LNCaP clone FGC (cell line): ENCODE measurements around the gene MMD2.

Experiments
- DNase-seq: peaks from one replicate; pipeline ENCODE4 v3.0.0-alpha.2; 2011; ENCODE audit warnings: low read depth
- H3K4me3 ChIP-seq: 2 replicates; pipeline ENCODE4 v1.5.1; 2011; ENCODE audit warnings: mild to moderate bottlenecking, low read depth, low read length, control low read depth
- TF ChIP-seq, protein P1 (sequence below): IDR thresholded peaks from 2 replicates; pipeline ENCODE4 v1.5.1; 2012; ENCODE audit warnings: mild to moderate bottlenecking; ENCODE audit not compliant: control insufficient read depth, insufficient read depth; ENCODE audit errors: extremely low read depth

Gene MMD2

DNA sequence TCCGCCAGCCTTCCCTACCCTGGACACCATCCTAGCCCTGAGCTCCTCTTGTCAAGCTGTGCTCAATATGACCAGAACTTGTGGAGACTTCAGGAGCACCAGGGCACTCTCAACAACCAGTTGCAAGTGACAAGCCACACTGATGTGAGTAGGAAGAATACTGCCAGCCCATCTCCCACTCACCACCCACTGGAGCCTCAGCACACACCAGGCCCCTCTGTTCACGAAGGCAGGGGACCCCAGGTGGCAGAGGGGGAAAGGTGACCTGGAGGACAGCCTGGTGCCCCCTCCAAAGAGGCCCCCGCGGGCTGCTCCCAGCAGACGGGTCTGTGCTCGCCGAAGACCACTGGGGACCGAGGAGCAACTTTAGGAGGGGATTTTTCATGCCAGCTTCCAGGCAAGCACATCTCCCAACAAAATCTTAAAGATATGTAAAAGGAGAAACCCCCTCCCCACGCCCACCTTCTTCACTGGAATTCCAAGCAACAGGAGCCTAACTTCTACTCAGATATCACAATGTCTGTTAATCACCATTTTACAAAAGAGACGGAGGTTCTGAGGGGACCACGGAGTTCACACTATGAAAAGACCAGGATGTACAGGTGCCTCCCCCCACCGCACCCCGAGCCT is 1.0 kb downstream of the MMD2 start:
- H3K4me3 ChIP-seq: no peak overlapping the region
- no peak for DNase-seq
- TF ChIP-seq, protein P1, sequence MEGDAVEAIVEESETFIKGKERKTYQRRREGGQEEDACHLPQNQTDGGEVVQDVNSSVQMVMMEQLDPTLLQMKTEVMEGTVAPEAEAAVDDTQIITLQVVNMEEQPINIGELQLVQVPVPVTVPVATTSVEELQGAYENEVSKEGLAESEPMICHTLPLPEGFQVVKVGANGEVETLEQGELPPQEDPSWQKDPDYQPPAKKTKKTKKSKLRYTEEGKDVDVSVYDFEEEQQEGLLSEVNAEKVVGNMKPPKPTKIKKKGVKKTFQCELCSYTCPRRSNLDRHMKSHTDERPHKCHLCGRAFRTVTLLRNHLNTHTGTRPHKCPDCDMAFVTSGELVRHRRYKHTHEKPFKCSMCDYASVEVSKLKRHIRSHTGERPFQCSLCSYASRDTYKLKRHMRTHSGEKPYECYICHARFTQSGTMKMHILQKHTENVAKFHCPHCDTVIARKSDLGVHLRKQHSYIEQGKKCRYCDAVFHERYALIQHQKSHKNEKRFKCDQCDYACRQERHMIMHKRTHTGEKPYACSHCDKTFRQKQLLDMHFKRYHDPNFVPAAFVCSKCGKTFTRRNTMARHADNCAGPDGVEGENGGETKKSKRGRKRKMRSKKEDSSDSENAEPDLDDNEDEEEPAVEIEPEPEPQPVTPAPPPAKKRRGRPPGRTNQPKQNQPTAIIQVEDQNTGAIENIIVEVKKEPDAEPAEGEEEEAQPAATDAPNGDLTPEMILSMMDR: no peak

DNA sequence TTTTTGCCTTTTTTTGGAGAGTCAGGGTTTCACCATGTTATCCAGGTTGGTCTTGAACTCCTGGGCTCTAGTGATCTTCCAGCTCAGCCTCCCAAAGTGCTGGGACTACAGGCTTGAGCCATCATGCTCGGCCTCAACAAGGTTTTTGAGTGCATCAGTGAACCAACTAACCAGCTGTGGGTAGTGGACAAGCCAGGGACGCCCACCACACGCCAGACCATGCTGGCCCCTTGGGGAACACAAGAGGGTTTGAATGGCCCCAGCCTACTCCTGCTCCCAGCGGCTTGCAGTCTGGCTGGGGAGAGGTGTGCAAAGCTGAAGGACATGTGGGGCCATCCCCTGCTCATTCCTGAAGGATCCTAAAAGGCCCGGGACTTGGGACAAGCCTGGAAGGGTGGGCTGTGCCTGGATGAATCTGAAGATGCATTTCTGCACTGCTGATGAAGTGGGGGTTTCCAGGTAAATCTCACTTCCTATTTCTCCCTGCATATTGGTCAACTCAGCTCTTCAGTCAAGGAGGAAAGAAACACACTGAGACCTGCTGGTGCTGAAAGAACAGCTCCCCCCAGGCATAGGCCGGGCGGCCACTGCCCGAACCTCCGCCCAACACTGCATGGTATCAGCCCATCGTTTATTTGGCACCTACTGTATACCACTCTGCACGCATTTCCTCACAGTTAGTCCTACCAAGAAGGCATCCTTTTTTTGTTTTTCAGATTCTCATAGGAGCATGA is 6.9 kb downstream of the MMD2 start:
- no peak for DNase-seq
- H3K4me3 ChIP-seq: no peak overlapping the region
- TF ChIP-seq, protein P1: no peak

DNA sequence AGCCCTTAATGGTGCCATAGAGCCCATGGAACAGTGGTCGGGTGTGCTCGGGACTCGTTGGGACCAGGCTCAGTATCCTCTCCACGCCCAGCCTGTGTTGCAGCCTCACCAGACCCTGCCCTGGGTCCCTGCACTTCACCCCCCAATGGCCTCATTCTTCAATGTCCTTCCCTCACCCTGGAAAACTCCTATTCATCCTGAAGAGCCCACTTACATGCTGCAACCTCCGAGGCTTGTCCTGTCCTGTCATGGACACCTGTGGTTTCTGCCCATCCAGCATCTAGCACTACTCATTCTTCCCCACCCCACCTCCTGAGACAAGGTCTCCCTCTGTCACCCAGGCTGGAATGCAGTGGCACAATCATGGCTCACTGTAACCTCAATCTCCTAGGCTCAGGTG is 7.7 kb downstream of the MMD2 start:
- no peak overlapping the region for H3K4me3 ChIP-seq
- no peak for DNase-seq
- TF ChIP-seq, protein P1: no peak

DNA sequence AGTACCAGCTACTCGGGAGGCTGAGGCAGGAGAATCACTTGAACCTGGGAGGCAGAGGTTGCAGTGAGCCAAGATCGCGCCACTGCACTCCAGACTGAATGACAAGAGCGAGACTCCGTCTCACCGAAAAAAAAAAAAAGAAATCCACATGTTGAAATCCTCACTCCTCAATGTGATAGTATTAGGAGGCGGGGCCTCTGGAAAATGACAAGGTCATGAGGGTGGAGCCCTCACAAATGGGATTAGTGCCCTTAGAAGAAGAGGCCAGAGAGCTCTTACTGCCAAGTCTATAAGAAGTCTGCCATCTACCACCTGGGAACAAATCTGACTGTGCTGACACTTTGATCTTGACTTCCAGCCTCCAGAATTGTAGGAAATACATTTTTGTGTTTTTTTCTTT is 10.6 kb downstream of the MMD2 start:
- no peak overlapping the region for H3K4me3 ChIP-seq
- DNase-seq: no peak
- TF ChIP-seq, protein P1: no peak

DNA sequence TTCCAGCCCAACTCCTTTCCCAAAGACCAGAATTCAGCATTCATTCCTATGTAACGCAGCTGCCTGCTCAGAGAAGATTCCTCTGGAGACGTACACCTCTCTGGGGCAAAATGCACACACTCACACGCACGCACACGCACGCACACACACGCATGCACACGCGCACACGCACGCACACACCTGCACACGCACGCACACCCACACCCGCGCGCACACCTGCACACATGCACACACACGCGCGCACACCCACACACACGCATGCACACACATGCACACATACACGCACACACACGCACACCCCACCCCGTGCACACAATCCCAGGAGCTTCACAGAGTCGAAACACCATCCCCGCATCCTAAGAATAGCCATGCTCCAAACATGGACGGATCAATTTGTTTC is 13.0 kb downstream of the MMD2 start:
- no peak for DNase-seq
- H3K4me3 ChIP-seq: no peak overlapping the region
- TF ChIP-seq, protein P1: no peak

DNA sequence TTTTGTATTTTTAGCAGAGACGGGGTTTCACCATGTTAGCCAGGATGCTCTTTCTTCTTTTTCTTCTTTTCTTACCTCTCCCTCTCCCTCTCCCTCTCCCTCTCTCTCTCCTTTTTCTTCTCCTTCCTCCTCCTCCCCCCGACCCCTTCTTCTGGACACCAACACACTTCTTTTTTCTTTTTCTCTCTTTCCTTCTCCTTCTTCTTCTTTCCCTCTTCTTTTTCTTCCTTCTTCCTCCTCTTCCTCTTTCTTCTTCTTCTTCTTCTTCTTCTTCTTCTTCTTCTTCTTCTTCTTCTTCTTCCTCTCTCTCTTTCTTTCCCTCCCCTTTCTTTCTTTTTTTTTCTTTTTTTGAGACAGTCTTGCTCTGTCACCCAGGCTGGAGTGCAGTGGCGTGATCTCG is 14.0 kb downstream of the MMD2 start:
- TF ChIP-seq, protein P1: no peak
- H3K4me3 ChIP-seq: no peak overlapping the region
- DNase-seq: no peak
